Ramos (cell line): ENCODE results near the gene CYP4X1.
"Not testable (repeated sequence)": the region's sequence is repeated elsewhere in the genome, so short reads cannot be mapped to it uniquely, and the experiment has no call there.

Source experiments
- in situ Hi-C: fragments of 300-500 bp; cut with MboI; formaldehyde crosslinking; loops from one replicate; pipeline ENCODE4 v1.14.3; 2022; ENCODE audit warnings: low sequenced_read_pairs; ENCODE audit not compliant: unreplicated experiment

Gene CYP4X1

GRCh38 chr1:47023268-47024140 lies at the start of gene CYP4X1:
TSS of gene CYP4X1 (plus strand) at chr1:47023669. CDS start at chr1:47023818, 149 bp downstream.
- in situ Hi-C loops, result no loop called here

- in situ Hi-C loops, result no loop called here
These were observed 40.2 kb upstream of the CYP4X1 start for GRCh38 chr1:46983166-46983829.

GRCh38 chr1:46983830-46984586 lies 39.5 kb upstream of the CYP4X1 start:
- in situ Hi-C loops, result no loop called here

- in situ Hi-C loops, result not testable (repeated sequence)
These were observed 32.9 kb upstream of the CYP4X1 start for GRCh38 chr1:46990541-46990940.

GRCh38 chr1:46991083-46991923 lies 32.2 kb upstream of the CYP4X1 start:
- in situ Hi-C loops, result no loop called here

GRCh38 chr1:46996659-46997281 lies 26.7 kb upstream of the CYP4X1 start:
- in situ Hi-C loops, result no loop called here

- in situ Hi-C loops, result no loop called here
These were observed 21.3 kb upstream of the CYP4X1 start for GRCh38 chr1:47002211-47002610.

- in situ Hi-C loops, result no loop called here
These were observed 19.5 kb upstream of the CYP4X1 start for GRCh38 chr1:47003896-47004403.

GRCh38 chr1:47006437-47006836 lies 17.0 kb upstream of the CYP4X1 start:
- in situ Hi-C loops, result not testable (repeated sequence)

GRCh38 chr1:47013293-47013692 lies 10.2 kb upstream of the CYP4X1 start:
- in situ Hi-C loops, result no loop called here

- in situ Hi-C loops, result no loop called here
These were observed 2.4 kb upstream of the CYP4X1 start for GRCh38 chr1:47021070-47021469.

GRCh38 chr1:47024141-47024801 lies 802 bp downstream of the CYP4X1 start:
- in situ Hi-C loops, result no loop called here

- in situ Hi-C loops, result no loop called here
These were observed 6.8 kb downstream of the CYP4X1 start for GRCh38 chr1:47030170-47030805.

- in situ Hi-C loops, result no loop called here
These were observed 7.6 kb downstream of the CYP4X1 start for GRCh38 chr1:47031059-47031458.

GRCh38 chr1:47031585-47031984 lies 8.1 kb downstream of the CYP4X1 start:
- in situ Hi-C loops, result no loop called here

GRCh38 chr1:47036764-47037163 lies 13.3 kb downstream of the CYP4X1 start:
- in situ Hi-C loops, result no loop called here

- in situ Hi-C loops, result no loop called here
These were observed 35.9 kb downstream of the CYP4X1 start for GRCh38 chr1:47059376-47059775.

GRCh38 chr1:47067097-47067594 lies 43.7 kb downstream of the CYP4X1 start, which contains the start of gene CYP4Z1:
TSS of gene CYP4Z1 (plus strand) at chr1:47067231. CDS start at chr1:47067491, 260 bp downstream.
- in situ Hi-C loops, result no loop called here
